ENCODE data around the gene SLCO1B3.
"Not testable (repeated sequence)": the region's sequence is repeated elsewhere in the genome, so short reads cannot be mapped to it uniquely, and the experiment has no call there.

The SLCO1B3 gene, protein sequence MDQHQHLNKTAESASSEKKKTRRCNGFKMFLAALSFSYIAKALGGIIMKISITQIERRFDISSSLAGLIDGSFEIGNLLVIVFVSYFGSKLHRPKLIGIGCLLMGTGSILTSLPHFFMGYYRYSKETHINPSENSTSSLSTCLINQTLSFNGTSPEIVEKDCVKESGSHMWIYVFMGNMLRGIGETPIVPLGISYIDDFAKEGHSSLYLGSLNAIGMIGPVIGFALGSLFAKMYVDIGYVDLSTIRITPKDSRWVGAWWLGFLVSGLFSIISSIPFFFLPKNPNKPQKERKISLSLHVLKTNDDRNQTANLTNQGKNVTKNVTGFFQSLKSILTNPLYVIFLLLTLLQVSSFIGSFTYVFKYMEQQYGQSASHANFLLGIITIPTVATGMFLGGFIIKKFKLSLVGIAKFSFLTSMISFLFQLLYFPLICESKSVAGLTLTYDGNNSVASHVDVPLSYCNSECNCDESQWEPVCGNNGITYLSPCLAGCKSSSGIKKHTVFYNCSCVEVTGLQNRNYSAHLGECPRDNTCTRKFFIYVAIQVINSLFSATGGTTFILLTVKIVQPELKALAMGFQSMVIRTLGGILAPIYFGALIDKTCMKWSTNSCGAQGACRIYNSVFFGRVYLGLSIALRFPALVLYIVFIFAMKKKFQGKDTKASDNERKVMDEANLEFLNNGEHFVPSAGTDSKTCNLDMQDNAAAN

DNA sequence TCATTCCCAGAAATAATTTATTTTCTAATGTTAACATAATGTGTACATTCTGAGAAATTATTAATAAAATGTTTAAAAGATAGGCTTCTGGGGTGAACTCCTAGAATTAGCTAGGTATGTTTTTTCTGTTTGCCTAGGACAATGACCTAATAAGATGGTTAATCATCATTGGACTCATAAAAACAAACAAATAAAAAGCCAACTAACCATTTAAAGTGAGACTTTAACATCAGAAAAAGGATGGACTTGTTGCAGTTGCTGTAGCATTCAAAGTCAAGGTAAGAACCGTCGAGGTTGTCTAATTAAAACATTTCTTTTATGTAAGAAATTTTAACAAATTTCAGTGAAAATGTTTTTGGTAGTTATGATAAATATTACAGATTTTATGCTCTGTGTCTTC is at the start of gene SLCO1B3:
Gene SLCO1B3, plus strand, starts transcription at position 219 of the 400 bp plus-strand sequence. CDS start 5,034 bp downstream, outside the sequence.
- Histone ChIP-seq H3K27me3 (ENCODE audit: insufficient read depth, low read depth) (no peaks in the 10 kb centered on the region), H2AFZ (ENCODE audit: low read depth) (no peak within 1 kb of the TSS), H3K27ac (no peak within 1 kb of the TSS), H3K4me1 (ENCODE audit: low read depth, poor library complexity, severe bottlenecking) (no peaks in the 10 kb centered on the region), H4K20me1 (ENCODE audit: insufficient read depth) (no peaks in the 10 kb centered on the region), H3K9ac (no peak within 1 kb of the TSS), H3K36me3 (ENCODE audit: insufficient read depth) (no peaks in the 10 kb centered on the region), H3K4me3 (IDR thresholded peaks at IDR 0.05; ENCODE audit: insufficient read depth, low read depth, low read length) (no peak within 1 kb of the TSS), H3K79me2 (ENCODE audit: insufficient read depth, low read depth) (no peaks in the 10 kb centered on the region), H3K4me2 (no peak within 1 kb of the TSS)
- TF ChIP-seq, protein P1, sequence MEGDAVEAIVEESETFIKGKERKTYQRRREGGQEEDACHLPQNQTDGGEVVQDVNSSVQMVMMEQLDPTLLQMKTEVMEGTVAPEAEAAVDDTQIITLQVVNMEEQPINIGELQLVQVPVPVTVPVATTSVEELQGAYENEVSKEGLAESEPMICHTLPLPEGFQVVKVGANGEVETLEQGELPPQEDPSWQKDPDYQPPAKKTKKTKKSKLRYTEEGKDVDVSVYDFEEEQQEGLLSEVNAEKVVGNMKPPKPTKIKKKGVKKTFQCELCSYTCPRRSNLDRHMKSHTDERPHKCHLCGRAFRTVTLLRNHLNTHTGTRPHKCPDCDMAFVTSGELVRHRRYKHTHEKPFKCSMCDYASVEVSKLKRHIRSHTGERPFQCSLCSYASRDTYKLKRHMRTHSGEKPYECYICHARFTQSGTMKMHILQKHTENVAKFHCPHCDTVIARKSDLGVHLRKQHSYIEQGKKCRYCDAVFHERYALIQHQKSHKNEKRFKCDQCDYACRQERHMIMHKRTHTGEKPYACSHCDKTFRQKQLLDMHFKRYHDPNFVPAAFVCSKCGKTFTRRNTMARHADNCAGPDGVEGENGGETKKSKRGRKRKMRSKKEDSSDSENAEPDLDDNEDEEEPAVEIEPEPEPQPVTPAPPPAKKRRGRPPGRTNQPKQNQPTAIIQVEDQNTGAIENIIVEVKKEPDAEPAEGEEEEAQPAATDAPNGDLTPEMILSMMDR (conservative IDR thresholded peaks at IDR 0.05; ENCODE audit: low read depth, low read length): no peak

DNA sequence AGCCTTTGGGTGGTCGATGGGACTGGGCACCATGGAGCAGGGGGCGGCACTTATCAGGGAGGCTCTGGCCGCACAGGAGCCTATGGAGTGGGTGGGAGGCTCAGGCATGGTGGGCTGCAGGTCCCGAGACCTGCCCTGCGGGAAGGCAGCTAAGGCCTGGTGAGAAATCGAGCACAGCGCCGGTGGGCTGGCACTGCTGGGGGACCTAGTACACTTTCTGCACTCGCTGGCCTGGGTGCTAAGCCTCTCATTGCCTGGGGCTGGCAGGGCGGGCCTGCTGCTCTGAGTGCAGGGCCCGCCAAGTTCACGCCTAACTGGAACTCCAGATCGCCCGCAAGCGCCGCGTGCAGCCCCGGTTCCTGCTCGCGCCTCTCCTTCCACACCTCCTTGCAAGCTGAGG is 33.1 kb upstream of the SLCO1B3 start:
- H3K4me1 ChIP-seq (ENCODE audit: low read depth, poor library complexity, severe bottlenecking): no peaks in the 10 kb centered on the region
- no peak overlapping the region for H3K4me2 ChIP-seq
- no peak overlapping the region for H3K4me3 ChIP-seq (IDR thresholded peaks at IDR 0.05; ENCODE audit: insufficient read depth, low read depth, low read length)
- H2AFZ ChIP-seq (ENCODE audit: low read depth): no peak overlapping the region
- H3K27ac ChIP-seq: no peak overlapping the region
- H3K79me2 ChIP-seq (ENCODE audit: insufficient read depth, low read depth): no peaks in the 10 kb centered on the region
- no peak overlapping the region for H3K9ac ChIP-seq
- no peaks in the 10 kb centered on the region for H4K20me1 ChIP-seq (ENCODE audit: insufficient read depth)
- H3K27me3 ChIP-seq (ENCODE audit: insufficient read depth, low read depth): no peaks in the 10 kb centered on the region
- TF ChIP-seq, protein P1 (conservative IDR thresholded peaks at IDR 0.05; ENCODE audit: low read depth, low read length): no peak
- no peaks in the 10 kb centered on the region for H3K36me3 ChIP-seq (ENCODE audit: insufficient read depth)

DNA sequence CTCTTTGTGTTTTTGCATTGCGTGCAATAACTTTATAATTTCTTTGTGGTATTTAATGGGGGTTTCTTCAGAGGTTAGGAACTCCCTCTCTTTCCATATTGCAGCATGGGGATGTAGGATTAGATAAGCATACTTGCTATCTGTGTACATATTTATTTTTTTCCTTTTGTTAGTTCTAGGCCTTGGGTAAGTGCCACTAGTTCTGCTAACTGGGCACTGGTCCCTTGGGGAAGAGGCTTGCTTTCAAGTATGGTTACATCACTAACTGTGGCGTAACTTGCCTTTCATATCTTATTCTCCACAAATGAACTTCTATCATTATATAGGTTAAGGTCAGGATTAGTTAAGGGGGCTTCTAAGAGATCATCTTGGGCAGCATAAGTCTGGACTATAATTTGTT is 31.5 kb upstream of the SLCO1B3 start:
- Histone ChIP-seq H3K79me2 (ENCODE audit: insufficient read depth, low read depth) (no peaks in the 10 kb centered on the region), H4K20me1 (ENCODE audit: insufficient read depth) (no peaks in the 10 kb centered on the region), H3K4me3 (IDR thresholded peaks at IDR 0.05; ENCODE audit: insufficient read depth, low read depth, low read length) (no peak overlapping the region), H3K4me2 (no peak overlapping the region), H3K4me1 (ENCODE audit: low read depth, poor library complexity, severe bottlenecking) (no peaks in the 10 kb centered on the region), H3K27me3 (ENCODE audit: insufficient read depth, low read depth) (no peaks in the 10 kb centered on the region), H3K36me3 (ENCODE audit: insufficient read depth) (no peaks in the 10 kb centered on the region), H2AFZ (ENCODE audit: low read depth) (no peak overlapping the region), H3K9ac (no peak overlapping the region), H3K27ac (no peak overlapping the region)
- TF ChIP-seq, protein P1 (conservative IDR thresholded peaks at IDR 0.05; ENCODE audit: low read depth, low read length): no peak

DNA sequence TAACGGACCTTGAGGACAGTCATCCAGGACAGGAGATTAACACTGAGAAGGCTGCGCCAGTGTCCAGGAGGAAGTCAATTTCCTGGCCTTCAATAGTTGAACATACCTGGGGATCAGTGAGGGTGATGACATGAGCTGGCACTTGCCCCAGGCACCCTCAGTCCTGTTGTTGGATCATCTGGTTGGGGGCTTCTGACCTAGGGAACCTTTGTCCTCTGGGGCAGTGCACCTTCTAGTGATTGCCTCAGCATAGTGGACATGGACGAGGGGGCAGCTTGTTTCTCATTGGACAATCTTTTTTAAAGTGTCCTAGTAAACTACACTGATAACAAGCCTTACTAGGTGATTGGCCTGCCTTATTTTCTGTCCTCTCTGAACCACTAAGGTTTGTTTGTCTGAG is 30.5 kb upstream of the SLCO1B3 start:
- H2AFZ ChIP-seq (ENCODE audit: low read depth); H3K4me3 ChIP-seq (IDR thresholded peaks at IDR 0.05; ENCODE audit: insufficient read depth, low read depth, low read length); H3K9ac ChIP-seq; H3K79me2 ChIP-seq (ENCODE audit: insufficient read depth, low read depth); H3K36me3 ChIP-seq (ENCODE audit: insufficient read depth); H4K20me1 ChIP-seq (ENCODE audit: insufficient read depth); H3K4me2 ChIP-seq; H3K27ac ChIP-seq; H3K4me1 ChIP-seq (ENCODE audit: low read depth, poor library complexity, severe bottlenecking); H3K27me3 ChIP-seq (ENCODE audit: insufficient read depth, low read depth): not testable (repeated sequence)

DNA sequence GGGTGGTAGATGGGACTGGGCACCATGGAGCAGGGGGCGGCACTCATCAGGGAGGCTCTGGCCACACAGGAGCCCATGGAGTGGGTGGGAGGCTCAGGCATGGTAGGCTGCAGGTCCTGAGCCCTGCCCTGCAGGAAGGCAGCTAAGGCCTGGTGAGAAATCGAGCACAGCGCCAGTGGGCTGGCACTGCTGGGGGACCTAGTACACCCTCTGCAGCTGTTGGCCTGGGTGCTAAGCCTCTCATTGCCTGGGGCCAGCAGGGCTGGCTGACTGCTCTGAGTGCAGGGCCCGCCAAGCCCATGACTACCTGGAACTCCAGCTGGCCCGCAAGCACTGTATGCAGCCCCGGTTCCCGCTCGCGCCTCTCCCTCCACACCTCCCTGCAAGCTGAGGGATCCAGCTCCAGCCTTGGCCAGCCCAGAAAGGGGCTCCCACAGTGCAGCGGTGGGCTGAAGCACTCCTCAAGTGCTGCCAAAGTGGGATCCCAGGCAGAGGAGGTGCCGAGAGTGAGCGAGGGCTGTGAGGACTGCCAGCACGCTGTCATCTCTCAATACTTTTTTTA is 26.6 kb upstream of the SLCO1B3 start:
- not testable (repeated sequence) for H3K4me1 ChIP-seq (ENCODE audit: low read depth, poor library complexity, severe bottlenecking); H2AFZ ChIP-seq (ENCODE audit: low read depth); H3K4me3 ChIP-seq (IDR thresholded peaks at IDR 0.05; ENCODE audit: insufficient read depth, low read depth, low read length); H3K4me2 ChIP-seq; H3K79me2 ChIP-seq (ENCODE audit: insufficient read depth, low read depth); H4K20me1 ChIP-seq (ENCODE audit: insufficient read depth); H3K27ac ChIP-seq; H3K36me3 ChIP-seq (ENCODE audit: insufficient read depth); H3K27me3 ChIP-seq (ENCODE audit: insufficient read depth, low read depth); H3K9ac ChIP-seq

Measured in KMS-11 (cell line).